Neuronal stem cell (in vitro differentiated cells): Measurements from ENCODE around the gene DNM3.

Experiments used
- DNase-seq: peaks from one replicate; pipeline ENCODE4 v3.0.0-alpha.2; 2013; ENCODE audit warnings: low spot score
- H2AFZ ChIP-seq: one replicate; pipeline ENCODE4 v1.6.1; 2013; ENCODE audit warnings: mild to moderate bottlenecking, low read length, inconsistent platforms
- H2AK5ac ChIP-seq: 2 replicates; pipeline ENCODE4 v1.6.1; 2013; ENCODE audit warnings: low read depth, mild to moderate bottlenecking, inconsistent platforms, low read length, moderate library complexity, mixed read lengths
- H2BK120ac ChIP-seq: 2 replicates; pipeline ENCODE4 v1.6.1; 2013; ENCODE audit warnings: low read depth, mild to moderate bottlenecking, inconsistent platforms, low read length, moderate library complexity, mixed read lengths
- H2BK12ac ChIP-seq: one replicate; pipeline ENCODE4 v1.6.1; 2013; ENCODE audit warnings: low read length, inconsistent platforms
- H2BK15ac ChIP-seq: 2 replicates; pipeline ENCODE4 v1.6.1; 2013; ENCODE audit warnings: mild to moderate bottlenecking, low read length, inconsistent platforms, mixed read lengths
- H2BK5ac ChIP-seq: one replicate; pipeline ENCODE4 v1.6.1; 2013; ENCODE audit warnings: inconsistent platforms, mild to moderate bottlenecking, low read length, moderate library complexity
- H3K14ac ChIP-seq: one replicate; pipeline ENCODE4 v1.6.1; 2013; ENCODE audit warnings: low read length, inconsistent platforms
- H3K18ac ChIP-seq: 2 replicates; pipeline ENCODE4 v1.6.1; 2013; ENCODE audit warnings: low read length, inconsistent platforms
- H3K23ac ChIP-seq: 2 replicates; pipeline ENCODE4 v1.6.1; 2013; ENCODE audit warnings: low read depth, mild to moderate bottlenecking, mixed read lengths, low read length, inconsistent platforms; ENCODE audit not compliant: poor library complexity
- H3K27ac ChIP-seq: replicated peaks from 3 replicates; pipeline ENCODE4 v1.5.1; 2013; ENCODE audit warnings: low read length, inconsistent platforms
- H3K27me3 ChIP-seq, 3 experiments: 2 replicates each; pipeline ENCODE4 v1.6.1; 2013; ENCODE audit warnings: low read length in 3 of 3, mild to moderate bottlenecking in 2 of 3, inconsistent platforms in 1 of 3, low read depth in 1 of 3, mixed read lengths in 1 of 3, moderate library complexity in 1 of 3; ENCODE audit not compliant: control insufficient read depth in 3 of 3, insufficient read depth in 3 of 3
- H3K36me3 ChIP-seq, 2 donors: replicated peaks in 1 of 2; 2 replicates each; pipeline ENCODE4 v1.6.1; 2013; ENCODE audit warnings: low read length in 2 of 2; ENCODE audit not compliant: control insufficient read depth in 2 of 2, insufficient read depth in 2 of 2
- H3K4ac ChIP-seq: 2 replicates; pipeline ENCODE4 v1.6.1; 2013; ENCODE audit warnings: inconsistent platforms, mild to moderate bottlenecking, low read length, moderate library complexity
- H3K4me1 ChIP-seq, 2 donors: 1 replicate in 1 of 2; 2 replicates in 1 of 2; pipeline ENCODE4 v1.6.1; 2013; ENCODE audit warnings: low read length in 2 of 2, low read depth in 1 of 2; ENCODE audit not compliant: control insufficient read depth in 2 of 2, insufficient read depth in 1 of 2
- H3K4me2 ChIP-seq: one replicate; pipeline ENCODE4 v1.6.1; 2013; ENCODE audit warnings: mild to moderate bottlenecking, low read length, inconsistent platforms; ENCODE audit not compliant: insufficient read depth, poor library complexity, severe bottlenecking
- H3K4me3 ChIP-seq, 2 donors: 2 replicates each; pipeline ENCODE4 v1.5.1; 2013; ENCODE audit warnings: low read length in 2 of 2, mild to moderate bottlenecking in 2 of 2, inconsistent platforms in 1 of 2, moderate library complexity in 1 of 2
- H3K79me1 ChIP-seq: one replicate; pipeline ENCODE4 v1.6.1; 2013; ENCODE audit warnings: low read depth, mild to moderate bottlenecking, inconsistent platforms, low read length, moderate library complexity
- H3K9ac ChIP-seq: one replicate; pipeline ENCODE4 v1.6.1; 2013; ENCODE audit warnings: mild to moderate bottlenecking, low read depth, low read length, inconsistent platforms; ENCODE audit not compliant: poor library complexity
- H3K9me3 ChIP-seq, 2 donors: replicated peaks in 1 of 2; 2 replicates each; pipeline versions ENCODE3 to v1.6.1; 2013; ENCODE audit warnings: low read length in 2 of 2, mild to moderate bottlenecking in 2 of 2, inconsistent platforms in 1 of 2, low read depth in 1 of 2, mixed read lengths in 1 of 2, moderate library complexity in 1 of 2; ENCODE audit not compliant: control insufficient read depth in 2 of 2, insufficient read depth in 1 of 2
- H4K8ac ChIP-seq: one replicate; pipeline ENCODE4 v1.6.1; 2013; ENCODE audit warnings: low read depth, mild to moderate bottlenecking, inconsistent platforms, low read length, moderate library complexity
- H4K91ac ChIP-seq: one replicate; pipeline ENCODE4 v1.6.1; 2013; ENCODE audit warnings: low read length, low read depth, mild to moderate bottlenecking, inconsistent platforms; ENCODE audit not compliant: poor library complexity
- WGBS, 2 donors: extraction: QIAGEN DNeasy Blood & Tissue Kit; methylation state at CpG; one replicate each; pipeline ENCODE4 v1.1.7; 2013; ENCODE audit warnings: missing lambda C conversion rate in 2 of 2, mixed read lengths in 1 of 2; ENCODE audit not compliant: insufficient read length in 2 of 2, insufficient replicate concordance in 1 of 2; ENCODE audit errors: extremely low coverage in 2 of 2; 5-methylcytosine and 5-hydroxymethylcytosine counted together

Gene DNM3

GRCh38 chr1:172135978-172136610 lies 294.8 kb downstream of the DNM3 start:
- Histone ChIP-seq H2BK5ac (no peak overlapping the region), H3K27ac (no peak overlapping the region), H2BK12ac (no peak overlapping the region), H3K23ac (no peak overlapping the region), H3K4me3 (no peak overlapping the region), H2AK5ac (no peak overlapping the region), H3K79me1 (no peaks in the 10 kb centered on the region), H3K18ac (no peak overlapping the region), H3K9me3 (no peaks in the 10 kb centered on the region), H2BK120ac (no peak overlapping the region), H2AFZ (no peak overlapping the region), H4K91ac (no peak overlapping the region), H3K4ac (no peak overlapping the region), H3K9ac (no peak overlapping the region), H3K4me1 (no peaks in the 10 kb centered on the region), H4K8ac (no peak overlapping the region), H3K14ac (no peak overlapping the region), H2BK15ac (no peak overlapping the region), H3K36me3 (no peaks in the 10 kb centered on the region), H3K27me3 (no peaks in the 10 kb centered on the region), H3K4me2 (no peak overlapping the region)
- no CpG with 5 or more reads among the region's 4 CpGs for WGBS, 2 donors
- DNase-seq: no peak

DNA sequence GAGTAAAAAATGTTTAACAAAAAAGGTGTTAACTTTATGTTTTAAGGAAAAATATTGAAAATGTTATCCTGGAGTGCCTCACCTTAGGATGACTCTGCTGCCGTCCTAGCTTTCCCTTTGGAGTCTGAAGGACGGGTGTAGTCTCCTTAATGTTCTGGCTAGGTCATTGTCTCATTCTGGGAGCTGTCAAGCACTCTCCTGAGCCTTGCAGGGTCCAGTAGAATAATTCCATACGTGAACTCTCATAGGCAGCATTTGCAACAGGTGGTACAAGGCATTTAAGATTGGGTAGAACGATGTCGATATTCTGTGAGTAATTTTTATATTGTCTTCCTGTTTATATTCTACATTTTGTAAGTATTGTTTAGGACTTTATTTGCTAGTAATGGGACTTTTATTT lies 295.6 kb downstream of the DNM3 start:
- H3K27ac ChIP-seq: no peak overlapping the region

GRCh38 chr1:172137703-172138454 lies 296.6 kb downstream of the DNM3 start:
- Histone ChIP-seq H4K91ac (no peak overlapping the region), H3K9ac (no peak overlapping the region), H3K79me1 (no peaks in the 10 kb centered on the region), H3K27ac (no peak overlapping the region), H2BK120ac (no peak overlapping the region), H2BK15ac (no peak overlapping the region), H3K4ac (no peak overlapping the region), H3K36me3 (no peaks in the 10 kb centered on the region), H3K14ac (no peak overlapping the region), H2BK5ac (no peak overlapping the region), H4K8ac (no peak overlapping the region), H3K27me3 (no peaks in the 10 kb centered on the region), H2AFZ (no peak overlapping the region), H2BK12ac (no peak overlapping the region), H3K23ac (no peak overlapping the region), H3K4me1 (peaks cover 4 to 7% of the 10 kb centered on the region in 2 donors), H2AK5ac (no peak overlapping the region), H3K9me3 (no peaks in the 10 kb centered on the region), H3K4me3 (no peak overlapping the region), H3K18ac (no peak overlapping the region), H3K4me2 (no peak overlapping the region)
- no CpG with 5 or more reads among the region's 3 CpGs for WGBS, 2 donors
- no peak for DNase-seq

More for the DNA sequence above, 295.6 kb downstream of the DNM3 start:
- H3K18ac ChIP-seq: no peak overlapping the region
- no peak overlapping the region for H4K8ac ChIP-seq
- H3K9ac ChIP-seq: no peak overlapping the region
- no CpG with 5 or more reads among the region's 5 CpGs for WGBS, 2 donors
- H3K36me3 ChIP-seq: no peaks in the 10 kb centered on the region
- H2BK5ac ChIP-seq: no peak overlapping the region
- no peak overlapping the region for H3K14ac ChIP-seq
- no peak for DNase-seq
- no peak overlapping the region for H2AK5ac ChIP-seq
- H3K27me3 ChIP-seq: no peaks in the 10 kb centered on the region
- no peaks in the 10 kb centered on the region for H3K9me3 ChIP-seq
- no peaks in the 10 kb centered on the region for H3K79me1 ChIP-seq
- H3K4me3 ChIP-seq: no peak overlapping the region
- H2BK15ac ChIP-seq: no peak overlapping the region
- H3K4me1 ChIP-seq: peaks cover 4 to 5% of the 10 kb centered on the region in 2 donors
- no peak overlapping the region for H3K4ac ChIP-seq
- no peak overlapping the region for H2BK120ac ChIP-seq
- H3K23ac ChIP-seq: no peak overlapping the region
- H2BK12ac ChIP-seq: no peak overlapping the region
- no peak overlapping the region for H3K4me2 ChIP-seq
- no peak overlapping the region for H2AFZ ChIP-seq
- H4K91ac ChIP-seq: no peak overlapping the region

DNA sequence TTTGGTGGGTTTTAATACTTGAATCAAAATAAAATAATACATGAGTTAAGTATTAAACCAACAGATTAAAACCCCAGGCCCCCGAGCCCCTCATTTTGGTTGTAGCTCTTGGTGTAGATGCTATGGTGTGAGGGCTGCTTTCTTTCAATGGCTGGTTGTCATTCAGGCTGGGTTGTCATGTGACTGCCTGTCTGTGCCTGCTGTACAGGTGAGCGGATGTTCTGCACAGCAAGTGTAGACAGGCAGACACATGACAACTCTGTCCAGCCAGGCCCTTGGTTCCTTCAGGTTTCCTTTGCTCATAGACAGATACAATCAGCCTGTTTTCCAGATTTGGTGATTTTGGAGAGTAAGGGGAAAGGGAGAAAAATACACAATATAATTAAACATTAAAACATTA lies 297.3 kb downstream of the DNM3 start:
- no CpG with 5 or more reads among the region's 2 CpGs for WGBS, 2 donors
- Histone ChIP-seq H2BK12ac (no peak overlapping the region), H3K27ac (no peak overlapping the region), H2AFZ (no peak overlapping the region), H3K14ac (no peak overlapping the region), H3K4me3 (no peak overlapping the region), H3K27me3 (no peaks in the 10 kb centered on the region), H2BK5ac (no peak overlapping the region), H2BK15ac (no peak overlapping the region), H3K4me2 (no peak overlapping the region), H3K18ac (no peak overlapping the region), H3K4ac (no peak overlapping the region), H3K79me1 (no peaks in the 10 kb centered on the region), H4K8ac (no peak overlapping the region), H3K9ac (no peak overlapping the region), H3K36me3 (no peaks in the 10 kb centered on the region), H3K9me3 (no peaks in the 10 kb centered on the region), H3K23ac (no peak overlapping the region), H3K4me1 (peaks cover 4 to 12% of the 10 kb centered on the region in 2 donors), H4K91ac (no peak overlapping the region), H2AK5ac (no peak overlapping the region), H2BK120ac (no peak overlapping the region)
- no peak for DNase-seq
